Body of pancreas (tissue), 4 donors: ENCODE results near the gene MBD4.

Experiments
- POLR2A ChIP-seq, 3 donors: fragments of 450-650 bp; IDR thresholded peaks; one replicate each; pipeline ENCODE4 v1.6.1; 2016; ENCODE audit warnings: antibody characterized with exemption in 3 of 3, mild to moderate bottlenecking in 2 of 3
- TF ChIP-seq, protein P1 (sequence below), 7 experiments: fragments of 450-650 bp in 4 of 7; fragments of 200-600 bp in 3 of 7; sonication (generic) in 3 of 7; IDR thresholded peaks; one replicate each; pipeline ENCODE4 v1.5.1; 2016 to 2019; ENCODE audit warnings: antibody characterized with exemption in 7 of 7

GRCh38 chr3:129428376-129429079 lies 11.2 kb downstream of the MBD4 start, which contains the start of gene EFCAB12:
- TF ChIP-seq POLR2A (IDR thresholded peaks at IDR 0.05): peak in 2 of 3 donors; percentile 39 to 42
- TF ChIP-seq, protein P1, sequence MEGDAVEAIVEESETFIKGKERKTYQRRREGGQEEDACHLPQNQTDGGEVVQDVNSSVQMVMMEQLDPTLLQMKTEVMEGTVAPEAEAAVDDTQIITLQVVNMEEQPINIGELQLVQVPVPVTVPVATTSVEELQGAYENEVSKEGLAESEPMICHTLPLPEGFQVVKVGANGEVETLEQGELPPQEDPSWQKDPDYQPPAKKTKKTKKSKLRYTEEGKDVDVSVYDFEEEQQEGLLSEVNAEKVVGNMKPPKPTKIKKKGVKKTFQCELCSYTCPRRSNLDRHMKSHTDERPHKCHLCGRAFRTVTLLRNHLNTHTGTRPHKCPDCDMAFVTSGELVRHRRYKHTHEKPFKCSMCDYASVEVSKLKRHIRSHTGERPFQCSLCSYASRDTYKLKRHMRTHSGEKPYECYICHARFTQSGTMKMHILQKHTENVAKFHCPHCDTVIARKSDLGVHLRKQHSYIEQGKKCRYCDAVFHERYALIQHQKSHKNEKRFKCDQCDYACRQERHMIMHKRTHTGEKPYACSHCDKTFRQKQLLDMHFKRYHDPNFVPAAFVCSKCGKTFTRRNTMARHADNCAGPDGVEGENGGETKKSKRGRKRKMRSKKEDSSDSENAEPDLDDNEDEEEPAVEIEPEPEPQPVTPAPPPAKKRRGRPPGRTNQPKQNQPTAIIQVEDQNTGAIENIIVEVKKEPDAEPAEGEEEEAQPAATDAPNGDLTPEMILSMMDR (IDR thresholded peaks at IDR 0.05): no peak
